ENCODE results near the gene S100A9.
"Not testable (repeated sequence)": the region's sequence is repeated elsewhere in the genome, so short reads cannot be mapped to it uniquely, and the experiment has no call there.

Gene S100A9

DNA sequence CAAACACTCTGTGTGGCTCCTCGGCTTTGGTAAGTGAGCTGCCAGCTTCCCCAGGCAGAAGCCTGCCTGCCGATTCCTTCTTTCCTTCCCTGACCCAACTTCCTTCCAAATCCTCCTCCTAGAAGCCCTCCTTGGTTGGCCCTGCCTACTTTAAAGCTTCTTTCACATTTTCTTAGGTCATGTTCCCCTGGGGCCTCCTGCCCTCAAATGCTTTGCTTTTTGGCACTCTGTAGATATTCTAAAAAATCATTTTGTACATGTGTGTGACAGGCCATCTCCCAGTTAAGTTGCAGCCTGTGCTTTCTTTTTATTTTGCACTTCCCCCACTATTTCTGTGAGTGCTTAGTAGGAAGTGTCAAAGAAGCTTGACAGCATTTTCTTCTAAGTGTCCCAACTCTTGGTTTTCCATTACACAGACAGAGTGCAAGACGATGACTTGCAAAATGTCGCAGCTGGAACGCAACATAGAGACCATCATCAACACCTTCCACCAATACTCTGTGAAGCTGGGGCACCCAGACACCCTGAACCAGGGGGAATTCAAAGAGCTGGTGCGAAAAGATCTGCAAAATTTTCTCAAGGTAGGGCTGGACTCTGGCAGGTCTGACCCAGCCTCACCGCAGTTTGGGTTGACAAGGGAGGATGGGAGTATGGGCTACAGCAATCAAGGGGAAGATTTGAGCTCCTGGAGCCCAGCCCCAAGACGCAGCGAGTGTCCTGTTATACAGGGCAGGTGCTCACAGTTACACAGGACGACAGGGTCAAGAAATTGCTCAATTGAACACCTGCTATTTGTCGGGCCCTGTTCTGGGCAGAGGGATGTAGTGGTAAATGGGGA lies at the start of gene S100A9:
S100A9 (plus strand) TSS at position 2 of the 838 bp plus-strand sequence; CDS start at position 432, 430 bp downstream.
- DNase-seq: no peak

DNA sequence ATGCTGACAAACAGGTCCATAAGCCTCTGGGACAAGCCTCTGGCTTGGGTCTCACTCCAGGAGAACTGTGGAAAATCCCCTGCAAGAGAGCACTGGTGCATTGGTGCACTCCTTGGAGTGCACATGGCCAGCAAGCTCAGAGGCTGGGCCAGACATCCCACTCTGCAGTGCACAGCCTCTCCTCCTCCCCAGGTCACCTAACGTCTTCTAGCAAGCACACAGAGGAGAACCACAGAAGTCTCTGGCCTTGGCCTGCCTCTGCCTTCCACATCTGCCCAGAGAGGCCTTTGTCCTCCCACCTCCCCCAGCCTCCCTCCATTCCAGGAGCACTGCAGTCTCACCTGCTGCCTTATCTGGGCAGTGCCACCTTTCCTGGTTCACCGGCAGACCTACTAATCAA lies 49.1 kb upstream of the S100A9 start:
- no peak for DNase-seq

DNA sequence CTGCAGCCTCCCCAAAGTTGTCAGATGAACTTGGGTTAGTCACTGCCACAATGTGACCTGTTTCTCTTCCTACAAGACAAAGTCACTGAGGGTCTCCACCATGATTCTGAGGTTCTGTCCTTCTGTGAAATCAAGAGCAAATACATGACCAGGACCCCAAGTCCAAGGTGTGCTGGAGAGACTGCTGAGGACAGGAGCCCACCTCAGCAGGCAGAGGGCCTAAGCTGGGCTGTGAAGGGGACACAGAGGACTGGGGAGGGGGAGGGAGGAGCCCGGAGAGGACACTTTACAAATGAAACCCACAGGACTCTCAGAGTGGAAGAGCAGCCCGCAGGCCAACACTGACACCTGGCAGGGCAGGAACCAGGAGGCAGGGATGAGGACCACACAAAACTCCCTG lies 48.2 kb upstream of the S100A9 start:
- DNase-seq: no peak

DNA sequence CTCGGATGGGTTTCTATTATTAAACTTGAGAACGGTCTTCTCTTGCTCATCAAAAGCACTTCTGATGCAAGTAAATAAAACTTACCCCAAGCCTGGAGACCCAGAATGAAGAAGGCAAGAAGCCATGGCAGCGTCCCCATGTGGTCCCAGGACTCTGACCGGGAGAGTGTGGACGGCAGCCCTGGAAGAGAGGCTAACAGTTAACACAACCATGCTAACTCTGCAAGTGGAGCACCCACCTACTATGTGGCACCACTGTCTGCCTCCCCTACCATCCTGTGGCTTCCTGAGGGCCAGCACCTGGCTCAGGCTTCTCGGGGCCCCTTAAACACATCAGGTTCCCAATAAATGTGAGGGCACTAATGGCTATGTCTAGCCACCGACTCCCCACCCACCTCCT lies 47.1 kb upstream of the S100A9 start:
- DNase-seq: no peak

DNA sequence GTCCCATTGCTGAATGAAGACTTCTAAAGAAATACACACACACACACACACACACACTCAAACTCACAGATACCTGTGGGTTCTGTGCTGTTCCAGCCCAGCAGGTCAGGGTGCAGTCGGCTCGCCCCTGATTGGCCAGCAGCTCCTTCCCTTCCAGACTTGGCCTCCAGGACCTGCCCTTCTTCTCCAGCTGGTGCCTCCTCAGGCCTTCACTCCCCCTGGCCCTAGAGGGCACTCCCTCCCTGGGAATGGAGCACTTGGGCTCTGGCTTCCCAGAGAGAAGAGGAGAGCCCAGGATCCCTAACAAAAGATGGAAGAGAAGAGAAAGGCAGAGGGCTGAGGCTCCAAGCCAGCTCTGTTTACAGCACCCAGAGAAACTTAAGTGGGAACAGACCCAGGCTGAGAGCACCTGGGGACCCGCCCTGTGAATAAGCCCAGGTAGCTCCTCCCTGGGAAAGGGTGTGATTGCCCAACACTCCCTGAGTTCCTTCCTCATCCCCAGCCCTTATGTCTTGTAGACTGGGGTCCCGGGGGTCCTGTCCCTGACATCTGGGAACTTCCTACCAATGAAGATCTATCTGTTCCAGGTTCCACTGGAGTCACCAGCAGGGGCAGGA lies 45.0 kb upstream of the S100A9 start, which contains the start of gene PGLYRP3:
PGLYRP3 (minus strand) TSS at position 383 of the 617 bp plus-strand sequence. CDS start 2,287 bp downstream, outside the sequence.
- no peak for DNase-seq

DNA sequence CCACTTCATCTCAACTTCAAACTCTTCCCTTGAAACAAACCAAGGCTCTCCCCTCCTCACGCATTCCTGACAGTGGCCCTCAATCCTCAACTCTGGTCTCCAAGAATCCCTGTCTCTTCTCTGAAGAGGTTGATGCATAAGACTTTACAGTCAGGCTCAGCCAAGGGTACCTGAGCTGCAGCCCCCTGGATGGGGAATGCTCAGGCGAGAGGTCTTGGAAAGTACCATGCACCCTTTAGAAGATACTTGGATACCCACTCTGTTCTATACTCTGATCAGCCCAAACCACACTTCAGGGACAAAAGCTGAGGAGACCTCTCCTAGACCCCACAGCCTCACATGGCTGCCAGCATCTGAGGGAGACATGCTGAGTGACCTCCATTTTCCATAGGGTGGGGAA lies 44.4 kb upstream of the S100A9 start:
- DNase-seq: no peak

DNA sequence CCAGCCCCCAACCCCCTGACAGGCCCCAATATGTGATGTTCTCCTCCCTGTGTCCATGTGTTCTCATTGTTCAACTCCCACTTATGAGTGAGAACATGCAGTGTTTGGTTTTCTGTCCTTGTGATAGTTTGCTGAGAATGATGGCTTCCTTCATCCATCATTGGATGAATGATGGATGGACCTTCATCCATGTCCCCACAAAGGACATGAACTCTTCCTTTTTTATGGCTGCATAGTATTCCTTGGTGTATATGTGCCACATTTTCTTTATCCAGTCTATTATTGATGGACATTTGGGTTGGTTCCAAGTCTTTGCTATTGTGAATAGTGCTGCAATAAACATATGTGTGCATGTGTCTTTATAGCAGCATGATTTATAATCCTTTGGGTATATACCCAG lies 43.3 kb upstream of the S100A9 start:
- DNase-seq: not testable (repeated sequence)

DNA sequence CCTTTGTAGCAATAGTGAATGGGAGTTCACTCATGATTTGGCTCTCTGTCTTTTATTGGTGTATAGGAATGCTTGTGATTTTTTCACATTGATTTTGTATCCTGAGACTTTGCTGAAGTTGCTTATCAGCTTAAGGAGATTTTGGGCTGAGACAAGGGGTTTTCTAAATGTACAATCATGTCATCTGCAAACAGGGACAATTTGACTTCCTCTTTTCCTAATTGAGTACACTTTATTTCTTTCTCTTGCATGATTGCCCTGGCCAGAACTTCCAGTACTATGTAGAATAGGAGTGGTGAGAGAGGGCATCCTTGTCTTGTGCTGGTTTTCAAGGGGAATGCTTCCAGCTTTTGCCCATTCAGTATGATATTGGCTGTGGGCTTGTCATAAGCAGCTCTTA lies 41.6 kb upstream of the S100A9 start:
- not testable (repeated sequence) for DNase-seq

DNA sequence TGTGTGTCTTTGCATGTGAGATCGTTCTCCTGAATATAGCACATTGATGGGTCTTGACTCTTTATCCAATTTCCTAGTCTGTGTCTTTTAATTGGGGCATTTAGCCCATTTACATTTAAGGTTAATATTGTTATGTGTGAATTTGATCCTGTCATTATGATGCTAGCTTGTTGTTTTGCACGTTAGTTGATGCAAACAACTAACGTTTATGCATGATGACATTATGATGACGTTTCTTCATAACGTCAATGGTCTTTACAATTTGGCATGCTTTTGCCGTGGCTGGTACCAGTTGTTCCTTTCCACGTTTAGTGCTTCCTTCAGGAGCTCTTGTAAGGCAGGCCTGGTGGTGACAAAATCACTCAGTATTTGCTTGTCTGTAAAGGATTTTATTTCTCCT lies 39.5 kb upstream of the S100A9 start:
- DNase-seq: not testable (repeated sequence)

DNA sequence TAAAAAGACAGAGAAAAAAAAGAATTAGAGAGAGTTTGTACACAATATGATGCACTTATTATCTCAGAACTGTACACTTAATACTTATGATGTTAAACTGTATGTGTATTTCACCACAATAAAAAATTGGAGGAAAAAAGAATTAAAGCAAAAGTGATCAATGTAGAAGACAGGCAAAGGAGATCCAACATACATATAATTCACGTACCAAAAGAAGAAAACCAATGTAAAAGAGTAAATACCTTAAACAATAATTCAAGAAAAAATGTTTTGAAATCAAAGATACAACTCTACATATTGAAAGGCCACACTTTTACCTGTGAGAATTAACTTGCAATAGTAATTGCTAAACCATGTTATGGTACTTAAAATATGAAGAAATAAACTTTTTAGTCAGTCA lies 35.1 kb upstream of the S100A9 start:
- no peak for DNase-seq

DNA sequence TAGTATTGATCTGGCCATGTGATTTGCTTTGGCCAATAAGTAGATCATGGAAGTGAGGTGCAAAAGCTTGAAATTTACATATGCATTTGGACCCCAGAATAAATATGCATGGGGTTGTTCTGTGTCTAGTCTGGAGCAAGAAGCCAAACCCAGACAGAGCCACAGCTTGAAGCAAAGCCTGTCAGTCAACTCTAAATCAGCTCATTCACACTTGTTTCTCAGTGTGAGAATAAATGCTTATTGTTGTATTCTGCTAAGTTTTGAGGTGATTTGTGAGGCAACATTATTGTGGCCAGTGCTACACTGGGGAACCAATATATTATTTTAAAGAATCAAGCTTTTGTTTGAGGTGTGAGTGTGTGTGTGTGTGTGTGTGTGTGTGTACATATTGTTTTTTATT lies 32.7 kb upstream of the S100A9 start:
- no peak for DNase-seq

DNA sequence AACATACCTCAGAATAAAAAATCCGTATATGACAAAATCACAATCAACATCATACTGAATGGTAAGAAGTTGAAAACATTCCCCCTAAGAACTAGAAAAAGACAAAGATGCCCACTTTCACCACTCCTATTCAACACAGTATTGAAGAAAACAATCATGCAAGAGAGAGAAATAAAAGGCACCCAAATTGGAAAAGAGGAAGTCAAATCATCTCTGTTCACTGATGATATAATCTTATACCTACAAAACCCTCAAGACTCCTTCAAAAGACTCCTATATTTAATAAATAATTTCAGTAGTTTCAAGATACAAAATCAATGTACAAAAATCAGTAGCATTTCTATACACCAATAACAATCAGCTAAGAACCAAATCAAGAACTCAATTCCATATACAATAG lies 23.8 kb upstream of the S100A9 start:
- no peak for DNase-seq

DNA sequence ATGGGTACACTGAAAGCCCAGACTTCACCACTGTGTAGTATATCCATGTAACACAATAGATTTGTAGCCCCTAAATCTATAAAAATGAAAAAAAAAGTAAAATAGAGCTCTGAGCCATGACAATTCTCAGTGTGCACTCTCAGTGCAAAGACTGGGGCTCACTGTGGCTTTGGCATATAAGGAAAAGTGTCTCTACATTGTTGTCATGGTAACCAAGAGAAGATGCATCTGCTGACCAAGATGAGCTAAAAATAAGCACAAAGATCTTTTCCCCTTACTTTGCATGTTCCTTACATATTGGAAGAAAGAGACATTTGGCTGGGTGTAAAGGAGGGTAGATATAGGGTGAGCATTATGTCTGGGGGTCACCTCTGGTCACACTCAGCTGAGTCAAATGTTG lies 21.0 kb upstream of the S100A9 start:
- no peak for DNase-seq

DNA sequence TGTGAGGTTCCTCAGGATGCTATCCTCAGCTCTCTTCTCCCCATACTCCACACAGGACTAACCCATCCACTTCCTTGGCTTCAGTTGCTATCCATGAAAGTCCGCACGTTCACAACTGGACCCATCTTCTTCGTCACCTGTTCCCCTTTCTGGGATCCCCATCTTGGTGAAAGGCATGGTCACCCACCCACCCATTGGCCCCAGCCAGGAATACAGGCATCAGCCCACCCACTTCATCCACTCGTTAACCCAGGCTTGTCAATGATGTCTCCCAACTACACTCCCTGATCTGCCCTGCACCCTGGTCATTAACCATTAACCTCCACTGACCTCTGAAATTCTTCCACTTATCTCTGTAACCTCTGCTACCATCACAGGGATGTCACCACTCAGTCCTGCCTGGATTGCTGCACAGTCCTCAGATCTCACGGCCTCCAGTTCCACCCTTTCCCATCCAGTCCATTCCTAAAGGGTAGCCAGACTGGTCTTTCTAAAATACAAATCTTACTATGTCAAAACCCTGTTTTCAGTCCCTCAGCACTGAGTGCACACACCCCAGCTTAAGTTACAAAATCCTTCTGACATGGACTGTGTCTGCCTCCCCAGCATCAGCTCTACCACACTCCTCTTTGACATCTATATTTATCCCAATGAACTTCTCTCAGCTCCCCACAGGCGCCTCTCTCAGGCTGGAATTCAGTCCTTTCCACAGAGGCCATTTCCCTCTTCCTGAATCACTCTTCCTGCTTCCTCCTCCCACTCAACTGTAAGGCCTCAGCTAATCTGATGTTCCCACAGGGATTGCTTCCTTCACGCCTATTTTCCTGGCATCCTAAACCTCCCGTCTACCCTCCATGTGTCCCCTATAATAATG lies 19.4 kb upstream of the S100A9 start:
- DNase-seq: no peak

DNA sequence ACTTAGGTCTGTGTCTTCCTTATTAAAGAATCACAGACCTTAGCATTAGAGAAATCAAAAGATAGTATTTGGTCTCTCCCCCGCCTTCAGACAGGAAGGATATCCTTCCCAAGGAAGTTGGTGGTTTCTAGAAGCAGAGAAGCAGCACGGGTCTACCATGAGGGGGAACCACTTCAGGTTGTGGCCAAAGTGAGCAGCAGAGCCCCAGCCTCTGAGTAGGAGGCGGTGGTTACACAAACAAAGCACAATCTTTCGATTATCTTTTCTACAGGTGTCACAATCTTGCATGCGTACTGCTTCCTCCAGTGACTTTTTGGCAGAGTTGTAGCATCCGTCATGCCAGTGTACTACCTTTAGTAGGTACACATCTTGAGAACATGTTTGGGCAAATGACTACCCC lies 17.9 kb upstream of the S100A9 start:
- no peak for DNase-seq

DNA sequence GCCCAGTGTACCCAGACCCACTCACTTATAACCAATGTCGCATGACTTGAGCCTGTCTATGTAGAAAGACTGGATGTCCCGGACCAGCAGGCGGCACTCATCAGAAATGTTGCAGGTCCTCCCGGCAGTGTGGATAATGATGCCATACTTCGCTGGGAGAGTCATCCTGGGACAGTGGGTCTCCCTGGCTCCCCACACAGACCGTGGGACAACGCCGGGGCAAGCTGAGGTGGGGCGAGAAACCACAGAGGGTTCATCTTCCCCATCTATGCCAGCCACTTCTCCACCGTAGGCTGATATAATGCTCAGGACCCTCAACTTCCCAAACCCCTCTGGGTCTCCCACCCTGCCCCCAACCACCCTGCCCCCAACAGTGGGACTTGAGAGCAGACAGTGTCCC lies 17.3 kb upstream of the S100A9 start:
- no peak for DNase-seq

DNA sequence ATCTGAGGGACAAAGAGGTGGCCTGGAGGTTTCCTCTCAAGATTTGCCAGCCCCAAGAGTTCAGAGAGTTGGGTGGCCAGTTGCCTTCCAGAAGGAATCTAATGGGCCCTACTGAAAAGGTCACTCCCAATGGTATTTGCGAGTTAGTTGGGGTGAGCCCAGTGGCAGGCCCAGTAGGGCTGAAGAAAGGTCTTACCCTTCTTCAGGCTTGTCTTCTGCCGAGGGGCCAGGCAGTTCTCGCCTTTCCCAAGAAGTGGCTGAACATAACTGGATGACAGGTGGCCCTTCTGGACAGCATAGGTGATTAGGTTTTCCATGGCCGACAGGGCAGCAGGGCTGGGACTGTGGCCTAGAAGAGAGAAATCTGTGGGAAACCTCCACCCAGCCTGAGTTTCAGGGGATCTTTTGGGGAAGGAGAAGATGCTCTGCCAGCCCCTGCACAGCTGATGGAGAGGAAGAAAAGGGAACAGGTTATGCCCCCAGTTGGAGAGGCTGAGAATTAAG lies 16.2 kb upstream of the S100A9 start:
- DNase-seq: no peak

DNA sequence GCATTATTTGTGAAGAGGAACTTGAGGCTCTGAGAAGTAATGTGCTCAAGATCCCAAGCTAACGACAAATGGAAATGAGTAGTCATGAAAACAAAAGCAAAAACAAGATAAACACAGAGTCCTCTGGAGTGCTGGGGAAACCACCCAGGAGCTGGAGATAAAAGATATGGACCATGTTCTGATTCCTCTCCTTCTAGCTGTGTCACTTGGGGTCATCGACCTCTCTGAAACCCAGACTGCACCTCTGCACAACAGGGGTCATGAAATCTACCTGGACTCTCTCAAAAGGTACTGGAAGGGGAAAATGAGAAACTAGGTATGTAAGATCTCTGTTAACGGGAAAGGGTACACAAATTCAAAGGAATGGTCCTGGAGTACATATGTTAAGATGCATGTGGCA lies 15.5 kb upstream of the S100A9 start:
- no peak for DNase-seq

DNA sequence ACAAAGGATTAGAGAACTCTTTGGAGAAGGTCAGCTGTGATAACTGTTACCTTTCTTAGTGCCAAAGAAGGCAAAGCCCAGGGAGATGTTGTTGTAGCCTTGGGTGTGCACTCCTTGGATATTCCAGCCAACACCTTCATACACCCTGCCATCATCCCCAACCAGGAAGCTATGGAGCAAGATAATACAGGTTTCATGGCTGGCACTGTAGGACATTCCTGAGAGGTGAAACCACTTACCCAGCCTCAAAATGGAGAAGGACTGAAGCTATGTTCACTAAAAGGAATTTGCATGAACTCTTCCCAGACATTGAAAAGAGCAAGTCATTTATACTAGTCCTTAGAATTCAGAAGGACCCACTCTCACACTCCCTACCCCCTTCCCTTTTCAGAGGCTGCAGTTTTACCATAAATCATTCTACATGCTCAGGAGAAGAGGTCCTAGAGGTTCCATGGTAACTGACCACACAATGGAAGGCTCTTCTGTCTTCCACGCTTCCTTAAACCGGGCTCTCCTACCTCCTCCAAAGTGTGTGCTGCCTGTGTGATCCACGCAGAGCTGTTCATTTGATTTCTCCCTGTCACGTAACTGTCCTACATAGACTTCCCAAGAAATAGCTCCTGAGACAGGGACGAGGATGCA lies 14.5 kb upstream of the S100A9 start:
- no peak for DNase-seq

DNA sequence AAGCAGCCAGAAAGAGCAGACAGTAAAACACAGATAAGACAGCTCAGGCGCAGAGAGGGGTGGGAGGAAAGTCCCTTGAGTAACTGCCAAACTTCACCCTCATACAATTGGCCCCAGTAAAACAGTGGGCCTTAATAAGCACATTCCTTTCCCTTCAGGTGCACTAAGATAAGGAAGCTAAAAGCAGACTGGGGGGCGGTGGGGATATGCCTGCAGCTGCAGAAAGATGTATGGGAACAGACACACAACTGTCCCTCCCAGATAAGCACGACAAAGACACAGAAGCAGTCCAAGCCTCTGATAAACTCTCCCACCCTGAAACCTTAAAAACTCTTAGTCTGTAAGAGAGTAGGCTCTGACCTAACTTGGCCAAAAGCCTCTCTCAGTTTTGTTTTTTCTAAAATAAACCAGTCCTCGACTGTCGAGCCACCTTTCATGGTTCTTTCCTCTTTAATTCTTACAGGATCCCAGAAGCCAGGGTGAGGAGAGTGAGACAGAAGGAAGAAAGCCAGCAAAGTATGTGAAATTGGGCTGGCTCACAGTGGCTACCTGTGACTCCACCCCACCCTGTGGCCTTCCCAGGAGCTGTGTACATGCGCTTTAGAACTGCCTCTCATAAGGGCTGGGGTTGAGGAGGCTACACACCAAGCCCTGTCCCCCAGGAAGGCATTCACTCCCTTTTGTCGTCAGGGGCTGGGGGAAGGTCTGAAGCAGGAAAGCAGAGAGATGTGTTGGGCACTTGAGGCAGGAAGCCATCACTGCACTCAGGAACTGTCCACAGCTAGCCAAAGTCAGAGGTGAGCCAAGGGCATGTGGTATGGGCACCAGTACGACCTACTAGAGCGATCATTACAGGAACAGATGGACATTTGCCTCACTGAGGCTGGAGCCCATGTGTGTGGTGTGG lies 13.6 kb upstream of the S100A9 start:
- DNase-seq: no peak

DNA sequence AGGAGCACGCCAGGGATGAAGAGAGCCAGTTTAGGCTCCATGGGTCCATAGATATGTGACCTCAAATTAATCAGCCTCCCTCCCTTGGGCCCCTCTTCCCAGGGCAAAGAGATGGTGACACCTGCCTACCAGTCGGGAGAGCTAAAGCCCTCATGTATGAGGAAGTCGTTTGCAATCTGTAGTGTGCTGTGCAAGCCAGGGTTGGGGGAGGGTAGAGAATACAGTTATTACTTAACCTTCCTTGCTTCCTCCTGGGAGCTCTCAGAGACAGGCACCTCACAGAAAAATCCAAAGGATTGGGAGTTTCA lies 13.0 kb upstream of the S100A9 start:
- DNase-seq: no peak
